NCI-H1092 treated with DMSO at 0.1 percent for 48 hours (cell line): ENCODE data around the gene MC1R.
"Not testable (repeated sequence)": the region's sequence is repeated elsewhere in the genome, so short reads cannot be mapped to it uniquely, and the experiment has no call there.

Experiments
- DNase-seq: peaks from one replicate; lab custom pipeline; 2025; lab: John Stamatoyannopoulos, UW

MC1R gene

DNA sequence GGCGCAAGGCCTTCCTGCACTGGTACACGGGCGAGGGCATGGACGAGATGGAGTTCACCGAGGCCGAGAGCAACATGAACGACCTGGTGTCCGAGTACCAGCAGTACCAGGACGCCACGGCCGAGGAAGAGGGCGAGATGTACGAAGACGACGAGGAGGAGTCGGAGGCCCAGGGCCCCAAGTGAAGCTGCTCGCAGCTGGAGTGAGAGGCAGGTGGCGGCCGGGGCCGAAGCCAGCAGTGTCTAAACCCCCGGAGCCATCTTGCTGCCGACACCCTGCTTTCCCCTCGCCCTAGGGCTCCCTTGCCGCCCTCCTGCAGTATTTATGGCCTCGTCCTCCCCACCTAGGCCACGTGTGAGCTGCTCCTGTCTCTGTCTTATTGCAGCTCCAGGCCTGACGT, 17.0 kb downstream of the MC1R start:
- DNase-seq: not testable (repeated sequence)

DNA sequence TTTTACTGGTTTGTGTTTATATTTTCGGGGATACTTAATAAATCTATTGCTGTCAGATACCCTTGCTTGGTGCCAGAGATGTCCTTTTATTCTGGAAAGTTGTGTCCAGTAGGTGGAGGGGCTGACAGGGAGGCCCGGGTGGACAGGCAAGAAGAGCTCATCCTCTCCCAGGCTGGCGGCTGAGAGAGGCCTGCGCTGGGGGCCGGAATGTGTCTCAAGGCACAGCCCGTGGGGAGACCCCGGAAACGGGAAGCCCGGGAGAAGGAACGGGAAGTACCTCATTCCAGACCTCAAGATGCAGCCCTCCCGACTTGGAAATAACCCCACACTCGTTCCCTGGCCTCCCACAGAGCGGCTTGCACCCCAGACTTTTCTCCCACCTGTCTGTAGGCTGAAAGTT, 17.4 kb downstream of the MC1R start:
- no peak for DNase-seq

DNA sequence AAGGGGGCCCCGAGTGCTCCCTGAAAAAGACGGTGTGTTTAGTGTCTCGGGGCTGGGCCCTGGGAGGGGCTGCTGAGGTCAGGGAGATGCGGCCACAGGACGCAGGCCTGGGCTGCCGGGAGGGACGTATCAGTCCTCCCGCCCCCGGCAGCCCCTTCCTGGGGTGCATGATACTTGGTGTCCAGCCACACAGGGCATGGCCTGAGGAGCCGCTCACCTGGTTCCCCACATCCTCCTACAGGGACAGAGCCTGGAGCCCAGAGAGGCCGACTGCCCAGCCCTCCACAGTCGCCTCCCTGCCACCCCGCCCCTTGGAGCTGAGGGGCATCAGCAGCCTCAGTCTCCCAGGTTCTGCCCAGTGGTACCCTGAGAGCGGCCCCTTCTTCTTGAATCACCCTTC, 17.8 kb downstream of the MC1R start:
- DNase-seq: no peak

DNA sequence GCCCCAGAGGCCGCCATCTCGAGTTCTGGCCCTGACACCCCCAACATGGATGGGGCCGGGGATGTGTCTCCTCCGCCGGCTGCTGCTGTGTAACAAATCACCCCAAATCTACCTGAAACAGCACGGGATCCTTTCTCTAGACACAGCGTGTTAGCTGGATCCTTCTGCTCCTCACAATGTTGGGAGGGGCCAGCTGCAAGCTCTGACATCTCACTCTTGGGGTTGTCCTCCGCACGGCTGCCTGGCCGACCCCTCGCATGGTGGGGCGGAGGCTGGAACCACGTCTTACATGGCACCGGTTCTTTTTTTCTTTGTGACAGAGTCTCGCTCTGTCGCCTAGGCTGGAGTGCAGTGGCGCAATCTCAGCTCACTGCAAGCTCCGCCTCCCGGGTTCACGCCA, 18.3 kb downstream of the MC1R start:
- DNase-seq: no peak

DNA sequence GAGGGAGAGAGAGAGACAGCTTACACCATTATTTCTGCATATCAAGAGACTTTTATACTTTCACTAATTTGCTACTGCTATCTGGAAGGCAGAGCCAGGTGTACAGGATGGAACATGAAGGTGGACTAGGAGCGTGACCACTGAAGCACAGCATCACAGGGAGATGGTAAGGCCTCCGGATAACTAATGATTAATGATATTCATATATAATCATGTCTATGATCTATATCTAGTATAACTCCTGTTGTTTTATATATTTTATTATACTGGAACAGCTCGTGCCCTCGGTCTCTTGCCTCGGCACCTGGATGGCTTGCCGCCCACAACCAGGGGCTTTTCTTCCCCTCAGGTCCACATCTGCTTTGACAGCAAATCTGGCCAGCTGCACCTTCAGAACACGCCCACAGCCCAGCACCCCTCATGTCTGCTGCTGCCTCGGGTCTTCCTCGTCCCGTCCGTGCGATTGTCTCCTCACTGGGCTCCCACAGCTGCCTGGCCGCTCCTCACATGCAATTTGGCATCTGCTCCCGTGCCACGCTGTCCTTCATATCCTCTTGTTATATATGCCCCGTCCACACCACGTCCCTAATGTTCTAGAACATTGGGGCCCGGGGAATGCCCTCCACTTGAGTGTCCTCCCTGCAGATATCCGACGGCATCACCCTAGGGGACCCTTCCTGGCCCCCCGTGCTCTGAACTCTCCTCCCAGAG, 19.7 kb downstream of the MC1R start:
- no peak for DNase-seq

DNA sequence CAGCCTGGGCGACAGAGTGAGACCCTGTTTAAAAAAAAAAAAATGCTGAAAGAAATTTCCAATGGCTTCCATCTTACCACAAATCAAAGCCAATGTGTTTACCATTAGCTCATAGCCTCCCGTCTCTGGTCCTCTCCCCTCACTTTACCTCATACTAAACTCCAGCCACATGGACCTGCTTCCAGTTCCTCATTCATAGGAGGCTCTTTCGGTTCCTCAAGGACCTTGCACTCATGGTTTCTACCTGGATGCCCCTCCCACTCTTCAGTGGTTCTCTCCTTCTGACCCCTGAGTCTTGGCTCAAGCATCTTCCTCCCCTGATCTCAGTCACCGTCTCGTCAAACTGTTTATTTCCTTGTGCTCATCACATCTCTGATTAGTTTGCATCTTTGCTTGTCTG, 26.1 kb downstream of the MC1R start:
- DNase-seq: no peak

DNA sequence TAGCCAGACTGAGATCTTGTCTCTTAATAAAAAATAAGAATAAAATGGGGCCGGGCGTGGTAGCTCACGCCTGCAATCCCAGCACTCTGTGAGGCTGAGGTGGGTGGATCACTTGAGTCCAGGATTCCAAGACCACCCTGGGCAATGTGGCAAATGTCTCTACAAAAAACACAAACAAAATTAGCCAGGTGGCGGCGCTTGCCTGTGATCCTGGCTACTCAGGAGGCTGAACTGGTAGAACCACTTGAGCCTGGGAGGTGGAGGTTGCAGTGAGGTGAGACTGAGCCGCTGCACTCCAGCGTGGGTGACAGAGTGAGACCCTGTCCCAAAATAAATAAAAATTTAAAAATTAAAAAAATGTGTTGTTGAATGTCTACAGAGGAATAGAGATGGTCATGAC, 27.0 kb downstream of the MC1R start:
- no peak for DNase-seq

DNA sequence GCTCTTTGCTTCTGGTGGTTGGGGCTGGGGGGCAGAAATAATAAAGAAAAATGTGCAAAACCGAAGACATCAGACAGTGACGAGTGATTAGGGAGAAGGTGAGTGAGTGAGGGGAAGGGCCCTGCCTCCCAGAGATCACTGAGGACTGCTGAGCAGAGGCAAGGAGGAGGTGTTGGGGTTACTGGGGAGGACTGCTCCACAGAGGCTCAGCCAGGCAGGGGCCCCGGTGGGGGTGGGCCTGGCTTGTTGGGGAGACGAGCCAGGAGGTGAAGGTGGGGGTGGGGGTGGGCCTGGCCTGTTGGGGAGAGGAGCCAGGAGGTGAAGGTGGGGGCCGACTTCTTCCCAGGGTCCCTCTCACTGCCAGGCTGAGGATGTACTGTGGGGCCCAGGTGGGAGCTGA, 27.9 kb downstream of the MC1R start:
- DNase-seq: no peak

DNA sequence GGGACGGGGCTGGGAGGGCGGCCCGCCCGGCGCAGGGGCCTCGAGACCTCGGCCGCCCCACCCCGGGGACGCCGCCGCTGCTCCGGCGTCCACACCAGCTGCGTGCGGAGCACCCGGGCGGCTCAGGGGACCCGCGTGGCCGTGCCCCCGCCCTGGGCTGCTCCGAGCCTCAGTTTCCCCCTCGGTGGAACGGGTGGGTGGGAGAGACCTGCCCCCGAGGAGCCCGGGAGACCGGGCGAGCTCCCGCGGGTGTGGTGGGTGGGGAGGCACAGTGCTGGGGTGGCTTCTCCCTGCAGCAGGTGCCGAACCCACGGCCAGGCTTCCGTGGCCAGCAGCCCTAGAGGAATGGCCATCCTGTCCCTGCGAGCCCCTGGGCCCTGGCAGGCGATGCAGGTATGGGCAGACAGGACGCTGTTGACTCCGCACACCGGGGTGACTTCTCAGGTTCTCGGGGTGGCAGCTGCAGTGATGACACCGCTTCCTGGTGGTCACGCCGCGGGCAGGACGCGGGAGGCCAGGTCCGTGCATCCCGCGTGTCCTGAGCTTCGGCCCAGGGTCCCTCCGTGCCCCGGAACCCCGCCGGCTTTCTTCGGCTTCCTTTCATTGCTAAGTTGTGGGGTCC, 30.6 kb downstream of the MC1R start:
- no peak for DNase-seq

DNA sequence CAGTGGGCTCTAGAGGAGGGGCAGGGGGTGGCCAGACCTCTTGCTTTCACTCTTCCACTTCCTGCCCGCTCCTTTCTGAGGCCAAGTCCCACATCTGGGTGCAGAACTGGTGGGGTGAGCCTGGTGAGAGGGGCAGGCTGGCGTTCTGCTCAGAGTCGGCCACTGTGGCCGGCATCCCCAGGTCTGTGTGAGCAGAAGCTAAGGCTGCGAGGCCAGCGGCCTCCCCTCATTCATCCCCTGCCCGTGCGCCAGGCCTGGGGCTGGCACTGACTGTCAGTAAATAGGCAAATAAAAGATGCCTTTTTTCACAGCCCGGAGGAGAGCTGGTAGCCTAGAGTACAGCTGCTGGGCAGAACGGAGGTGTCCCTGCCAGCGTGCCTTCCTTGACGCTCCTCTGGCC, 31.1 kb downstream of the MC1R start:
- DNase-seq: peak; percentile 6

DNA sequence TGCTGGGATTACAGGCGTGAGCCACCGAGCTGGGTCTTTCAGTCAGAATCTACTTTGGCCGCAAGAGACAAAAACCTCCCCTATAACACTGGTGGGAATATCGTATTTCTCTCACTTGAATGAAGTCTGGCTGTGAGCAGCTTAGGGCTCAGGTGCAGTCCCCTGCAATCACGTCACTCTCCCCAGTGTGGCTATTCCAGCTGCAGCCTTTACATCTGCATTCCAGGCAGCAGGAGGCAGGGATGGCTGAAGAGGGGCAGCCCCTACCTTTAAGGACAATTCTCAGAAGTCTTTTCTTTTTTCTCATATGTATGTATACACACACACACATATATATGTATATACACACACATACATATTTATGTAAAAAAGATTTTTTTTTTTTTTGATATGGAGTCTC, 32.8 kb downstream of the MC1R start:
- DNase-seq: no peak

DNA sequence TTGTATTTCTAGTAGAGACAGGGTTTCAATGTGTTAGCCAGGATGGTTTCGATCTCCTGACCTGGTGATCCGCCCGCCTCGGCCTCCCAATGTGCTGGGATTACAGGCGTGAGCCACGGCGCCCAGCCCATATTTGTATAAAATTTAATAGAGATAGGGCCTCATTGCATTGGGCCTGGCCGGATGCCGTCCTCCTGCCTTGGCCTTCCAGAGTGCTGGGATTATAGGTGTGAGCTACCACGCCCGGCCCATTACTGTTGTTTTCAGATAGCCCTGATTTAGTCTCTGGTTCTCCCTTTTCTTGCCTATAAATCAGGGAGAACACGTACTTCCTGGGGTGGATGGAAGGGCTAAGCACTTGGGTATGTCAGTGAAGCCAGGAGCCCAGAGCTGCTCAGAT, 33.4 kb downstream of the MC1R start:
- DNase-seq: no peak

DNA sequence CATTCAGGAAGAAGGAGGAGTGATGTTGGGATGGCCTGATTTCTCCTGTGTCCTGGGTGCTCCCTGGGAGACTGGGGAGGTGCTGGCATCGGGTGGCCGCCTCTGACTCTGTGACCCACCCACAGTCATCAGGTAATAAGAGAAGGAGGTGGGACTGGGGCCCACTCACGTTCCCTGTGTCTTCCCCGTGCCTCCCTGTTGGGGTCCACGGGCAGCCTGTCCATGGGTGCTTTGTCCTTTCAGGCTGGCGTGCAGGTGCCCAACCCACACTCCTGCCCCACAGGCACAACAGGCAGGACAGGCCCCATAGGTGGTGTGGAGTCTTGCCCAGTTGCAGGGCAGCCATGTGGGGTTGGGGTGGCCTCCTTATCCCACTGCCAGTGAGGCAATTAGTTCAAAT, 33.9 kb downstream of the MC1R start:
- no peak for DNase-seq

DNA sequence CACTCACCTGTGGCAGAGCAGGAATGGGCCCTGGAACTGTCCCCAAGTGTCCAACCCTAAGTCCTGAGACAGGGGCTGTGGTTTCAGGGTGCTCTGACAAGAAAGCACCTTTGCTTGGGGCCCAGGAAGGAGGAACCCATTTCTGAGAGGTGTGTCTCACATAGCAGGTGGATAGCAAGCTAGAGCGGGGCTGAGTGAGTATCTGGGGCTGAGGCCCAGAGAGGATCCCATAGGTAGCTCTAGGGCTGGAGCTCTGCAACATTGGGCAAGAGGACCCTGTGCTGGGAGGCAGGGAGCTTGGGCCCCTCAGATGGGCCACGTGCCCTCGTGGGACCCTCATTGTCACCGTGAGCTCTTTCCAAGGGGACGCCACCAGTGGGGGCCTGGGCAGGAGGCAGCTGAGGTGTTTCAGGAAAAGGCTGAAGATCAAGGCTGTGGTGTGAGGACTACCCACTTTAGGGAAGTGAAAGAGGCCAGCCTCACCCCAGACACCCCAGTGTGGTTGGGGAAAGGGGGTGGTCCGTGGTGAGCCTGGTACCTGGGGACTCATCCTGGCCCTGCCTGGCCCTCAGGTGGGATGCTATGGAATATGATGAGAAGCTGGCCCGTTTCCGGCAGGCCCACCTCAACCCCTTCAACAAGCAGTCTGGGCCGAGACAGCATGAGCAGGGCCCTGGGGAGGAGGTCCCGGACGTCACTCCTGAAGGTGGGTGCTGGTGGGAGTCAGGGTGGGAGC, 35.2 kb downstream of the MC1R start:
- DNase-seq: no peak

DNA sequence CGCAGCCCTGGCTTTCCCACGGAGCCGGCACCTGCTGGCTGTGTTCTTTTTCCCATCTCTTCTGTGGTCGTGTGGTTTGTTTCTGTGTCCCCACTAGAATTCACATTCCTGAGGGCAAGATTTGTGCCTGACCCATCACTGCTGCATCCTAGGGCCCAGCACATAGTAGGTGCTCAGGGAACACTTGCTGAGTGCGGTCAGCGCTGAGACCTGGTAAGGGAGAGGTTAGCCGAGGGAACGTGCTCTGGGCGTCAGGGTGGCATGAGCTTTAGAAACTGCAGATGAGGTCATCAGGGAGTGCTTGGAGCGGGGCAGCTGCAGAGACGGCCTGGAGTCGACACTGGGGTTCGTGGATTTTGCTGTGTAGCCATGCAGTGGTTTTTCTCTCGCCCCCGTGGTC, 35.8 kb downstream of the MC1R start:
- no peak for DNase-seq

DNA sequence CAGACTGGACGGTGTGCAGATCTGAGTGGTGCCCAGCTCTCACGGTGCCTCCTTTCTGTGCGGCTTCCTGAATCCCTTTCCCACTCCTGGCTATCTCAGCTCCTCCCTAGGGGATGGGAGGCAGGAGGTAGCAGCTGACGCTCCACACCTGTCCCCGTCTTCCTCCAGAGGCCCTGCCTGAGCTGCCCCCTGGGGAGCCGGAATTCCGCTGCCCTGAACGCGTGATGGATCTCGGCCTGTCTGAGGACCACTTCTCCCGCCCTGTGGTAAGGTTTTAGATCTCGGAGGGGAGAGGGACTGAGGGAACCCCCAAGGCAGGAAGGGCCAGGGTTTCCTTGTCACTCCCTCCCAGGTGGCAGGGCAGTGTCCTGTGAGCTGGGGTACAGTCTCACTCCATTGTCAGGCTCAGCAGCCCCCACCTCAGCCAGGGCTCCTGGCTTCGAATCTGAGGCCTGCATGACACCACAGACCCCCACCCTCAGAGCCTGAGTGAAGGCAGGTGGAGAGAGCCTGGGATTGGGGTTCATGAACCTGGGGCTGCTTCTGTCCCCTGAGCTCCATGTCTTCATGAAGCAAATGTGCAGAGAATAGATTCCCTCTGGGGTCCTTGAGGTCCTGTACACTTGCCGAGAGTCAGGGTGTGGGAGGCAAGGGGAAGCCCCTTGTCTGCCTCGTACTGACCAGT, 36.5 kb downstream of the MC1R start:
- DNase-seq: no peak

DNA sequence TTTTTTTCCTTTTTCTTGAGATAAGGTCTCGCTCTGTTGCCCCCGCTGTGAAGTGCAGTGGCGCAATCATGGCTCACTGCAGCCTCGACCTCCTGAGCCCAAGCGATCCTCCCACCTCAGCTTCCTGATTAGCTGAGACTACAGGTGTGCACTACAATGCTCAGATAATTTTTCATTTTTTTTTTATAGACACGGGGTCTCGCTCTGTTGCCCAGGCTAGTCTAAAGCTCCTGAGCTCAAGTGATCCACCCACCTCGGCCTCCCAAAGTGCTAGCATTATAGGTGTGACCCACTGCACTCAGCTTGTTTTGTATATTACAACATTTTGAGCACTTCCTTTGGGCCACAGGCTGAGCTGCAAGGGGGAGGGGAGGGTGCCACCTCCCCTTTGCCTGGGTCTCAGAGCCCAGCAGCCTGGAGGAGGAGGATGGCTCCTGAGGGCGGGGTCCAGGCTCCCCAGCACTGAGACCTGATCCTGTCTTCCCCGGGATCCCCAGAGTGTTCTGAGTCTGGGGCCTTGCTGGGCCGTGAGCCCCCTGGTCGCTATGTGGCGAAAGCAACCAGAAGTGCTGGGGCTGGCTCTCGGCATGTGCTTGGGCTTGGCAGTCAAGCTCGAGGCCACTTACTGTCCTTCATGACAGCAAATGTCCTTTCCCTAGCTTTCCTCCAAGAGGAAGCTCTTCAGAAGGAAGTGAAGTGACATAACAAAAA, 38.0 kb downstream of the MC1R start:
- DNase-seq: no peak

DNA sequence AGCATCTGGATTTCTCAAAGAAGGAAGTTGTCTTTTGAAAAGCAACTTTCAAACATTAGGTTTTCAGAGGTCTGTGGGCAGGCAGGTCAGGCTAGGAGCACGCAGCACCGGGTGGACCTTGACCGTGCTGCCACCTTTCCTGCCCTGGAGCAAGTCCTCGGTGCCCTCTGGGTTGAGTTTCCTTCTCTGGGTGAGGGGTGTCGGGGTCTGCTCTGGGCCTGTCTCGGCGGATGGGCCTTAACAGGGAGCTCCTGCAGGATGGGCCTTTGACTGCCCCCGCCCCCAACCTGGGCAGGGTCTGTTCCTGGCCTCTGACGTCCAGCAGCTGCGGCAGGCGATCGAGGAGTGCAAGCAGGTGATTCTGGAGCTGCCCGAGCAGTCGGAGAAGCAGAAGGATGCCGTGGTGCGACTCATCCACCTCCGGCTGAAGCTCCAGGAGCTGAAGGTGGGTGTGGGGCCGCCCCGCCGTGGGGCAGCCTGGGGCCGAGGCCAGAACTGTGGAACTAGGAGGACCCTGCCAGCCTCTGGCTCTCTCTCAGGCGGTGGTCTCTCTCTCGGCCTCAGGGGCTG, 38.6 kb downstream of the MC1R start:
- DNase-seq: no peak

DNA sequence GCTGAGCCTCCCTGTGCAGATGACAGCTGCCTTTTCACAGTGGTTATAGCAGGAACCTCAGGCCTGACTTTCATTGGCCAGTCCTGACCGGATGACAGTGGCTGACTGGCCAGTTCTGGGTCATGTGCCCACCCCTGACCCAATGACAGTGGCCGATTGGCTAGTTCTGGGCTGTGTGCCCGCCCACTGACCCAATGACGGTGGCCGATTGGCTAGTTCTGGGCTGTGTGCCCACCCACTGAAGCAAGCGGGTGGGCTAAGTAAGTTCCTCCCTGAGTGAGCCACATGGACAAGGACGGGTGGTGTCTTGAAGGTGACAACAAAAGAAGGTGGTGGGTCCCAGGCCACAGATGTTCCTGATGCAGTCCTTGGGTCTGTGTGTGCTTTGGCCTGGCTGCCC, 39.4 kb downstream of the MC1R start:
- DNase-seq: no peak

DNA sequence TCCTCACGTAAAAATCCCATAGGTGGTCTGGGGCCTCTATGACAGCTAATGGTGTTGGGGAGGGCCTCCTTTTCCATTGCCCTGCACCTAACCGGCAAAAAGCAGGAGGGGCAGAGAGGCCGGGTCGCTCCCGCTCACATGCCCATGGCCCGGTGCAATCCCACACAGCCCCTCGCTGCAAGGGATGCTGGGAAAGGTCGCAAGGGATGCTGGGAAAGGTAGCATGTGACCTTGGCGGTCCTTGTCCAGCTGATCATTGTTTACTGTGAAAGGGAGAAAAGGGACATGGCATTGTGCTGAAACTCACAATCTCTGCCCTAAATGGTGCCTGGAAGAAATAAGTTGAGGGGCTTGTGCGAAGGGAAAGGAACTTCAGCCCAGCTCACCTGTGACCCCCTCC, 39.9 kb downstream of the MC1R start:
- DNase-seq: no peak

DNA sequence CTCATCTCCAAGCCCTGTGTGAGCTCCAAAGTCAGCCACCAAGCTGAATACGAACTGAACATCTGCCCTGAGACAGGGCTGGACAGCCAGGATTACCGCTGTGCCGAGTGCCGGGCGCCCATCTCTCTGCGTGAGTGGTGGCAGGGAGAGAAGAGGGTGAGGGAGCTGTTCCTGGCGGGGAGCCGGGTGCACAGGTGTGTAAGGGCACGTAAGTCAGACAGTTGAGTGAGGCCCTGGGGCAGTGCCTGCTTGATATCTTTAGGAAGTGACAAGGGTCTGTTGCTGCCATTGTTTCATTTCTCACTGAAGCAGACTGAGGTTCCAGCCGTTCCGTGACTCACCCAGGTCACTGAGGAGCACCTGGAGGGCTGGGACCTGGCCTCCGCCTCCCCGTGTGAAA, 42.3 kb downstream of the MC1R start:
- no peak for DNase-seq

DNA sequence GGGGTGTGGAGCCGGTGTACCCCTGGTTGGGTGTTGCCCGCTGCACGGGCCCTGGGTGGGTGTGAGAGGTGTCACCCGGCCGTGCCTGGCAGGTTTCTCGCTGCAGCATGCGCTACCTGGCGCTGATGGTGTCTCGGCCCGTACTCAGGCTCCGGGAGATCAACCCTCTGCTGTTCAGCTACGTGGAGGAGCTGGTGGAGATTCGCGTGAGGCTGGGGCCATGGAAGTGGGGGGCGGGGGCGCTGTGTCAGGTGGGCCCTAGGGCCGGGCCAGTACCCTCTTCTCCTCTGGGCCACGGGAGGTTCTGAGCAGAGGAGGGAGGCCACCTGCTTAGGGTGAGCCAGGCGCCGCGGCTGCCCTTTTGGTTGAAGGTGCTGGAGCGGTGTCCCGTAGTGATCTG, 43.3 kb downstream of the MC1R start:
- no peak for DNase-seq
